ENCODE data around the gene MEGF11.

MEGF11 gene

DNA sequence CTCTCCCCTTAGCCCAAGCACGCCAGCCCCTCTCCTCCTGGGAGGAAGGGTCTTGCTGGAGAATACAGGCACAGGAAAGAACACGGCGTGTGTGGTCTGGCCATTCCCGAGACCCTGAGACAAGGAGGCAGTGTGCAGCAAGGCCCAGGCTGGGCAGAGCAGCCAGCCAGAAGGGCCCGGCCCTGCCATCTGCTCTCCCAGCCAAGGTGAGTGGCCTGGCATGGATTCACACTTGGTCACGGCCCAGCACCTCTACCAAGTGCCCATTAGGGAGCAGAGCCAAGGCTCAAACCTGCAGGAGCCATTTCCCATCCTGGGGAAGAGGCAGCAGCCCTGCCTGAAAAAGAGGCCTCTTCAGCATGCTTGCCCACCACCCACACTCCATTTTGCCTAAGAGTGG, 28.6 kb downstream of the MEGF11 start:
- no peak for DNase-seq (ENCODE audit: low read depth)
- no peak for TF ChIP-seq CTCF (conservative IDR thresholded peaks at IDR 0.05; ENCODE audit: low read depth, low read length)
- no peak overlapping the region for H3K4me3 ChIP-seq (ENCODE audit: low read length)

GRCh38 chr15:66222273-66223198, 31.0 kb downstream of the MEGF11 start:
- no peak overlapping the region for H3K4me3 ChIP-seq (ENCODE audit: low read length)
- no peak for TF ChIP-seq CTCF (conservative IDR thresholded peaks at IDR 0.05; ENCODE audit: low read depth, low read length)
- no peak for DNase-seq (ENCODE audit: low read depth)

- no peak overlapping the region for H3K4me3 ChIP-seq (ENCODE audit: low read length)
- TF ChIP-seq CTCF (conservative IDR thresholded peaks at IDR 0.05; ENCODE audit: low read depth, low read length) = no peak
- DNase-seq (ENCODE audit: low read depth) = no peak
Measured at GRCh38 chr15:66221126-66221525, 32.4 kb downstream of the MEGF11 start.

DNA sequence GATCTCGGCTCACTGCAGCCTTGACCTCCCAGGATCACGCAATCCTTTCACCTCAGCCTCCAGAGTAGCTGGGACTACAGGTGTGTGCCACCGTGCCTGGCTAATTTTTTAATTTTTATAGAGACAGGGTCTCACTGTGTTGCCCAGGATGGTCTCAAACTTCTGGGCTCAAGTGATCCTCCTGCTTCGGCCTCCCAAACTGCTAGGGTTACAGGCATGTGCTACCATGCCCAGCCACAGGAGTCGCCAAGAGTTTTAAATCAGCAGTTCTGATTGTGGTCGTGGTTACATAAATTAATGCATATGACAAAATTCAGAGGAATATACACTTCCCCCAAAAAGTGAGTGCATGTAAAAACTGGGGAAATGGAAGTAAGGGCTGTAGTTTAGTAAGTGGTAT, 32.9 kb downstream of the MEGF11 start:
- no peak for TF ChIP-seq CTCF (conservative IDR thresholded peaks at IDR 0.05; ENCODE audit: low read depth, low read length)
- no peak for DNase-seq (ENCODE audit: low read depth)
- H3K4me3 ChIP-seq (ENCODE audit: low read length) = no peak overlapping the region

GRCh38 chr15:66219339-66219738, 34.2 kb downstream of the MEGF11 start:
- no peak overlapping the region for H3K4me3 ChIP-seq (ENCODE audit: low read length)
- DNase-seq (ENCODE audit: low read depth) = no peak
- TF ChIP-seq CTCF (conservative IDR thresholded peaks at IDR 0.05; ENCODE audit: low read depth, low read length) = no peak

DNA sequence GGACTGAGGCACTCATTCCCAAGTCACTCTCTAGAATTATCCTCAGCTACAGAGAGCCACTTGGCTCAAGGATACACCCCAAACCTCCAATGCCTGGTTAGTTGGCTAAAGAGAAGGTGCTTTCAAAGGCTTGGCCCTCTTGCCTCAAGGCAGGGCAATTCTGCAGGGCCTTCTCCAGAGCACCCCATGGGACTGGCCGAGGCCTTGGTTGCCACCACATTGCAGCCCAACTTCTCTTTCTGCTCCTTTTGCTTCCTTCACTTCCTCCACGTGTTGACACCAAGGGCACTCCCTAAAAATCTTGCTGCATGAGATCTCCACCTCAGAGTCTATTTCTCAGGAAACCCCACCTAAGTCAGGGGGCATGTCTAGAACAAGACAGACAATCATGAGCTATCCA, 36.7 kb downstream of the MEGF11 start:
- H3K4me3 ChIP-seq (ENCODE audit: low read length) = no peak overlapping the region
- no peak for DNase-seq (ENCODE audit: low read depth)
- no peak for TF ChIP-seq CTCF (conservative IDR thresholded peaks at IDR 0.05; ENCODE audit: low read depth, low read length)

GRCh38 chr15:66215811-66216210, 37.7 kb downstream of the MEGF11 start:
- no peak for DNase-seq (ENCODE audit: low read depth)
- H3K4me3 ChIP-seq (ENCODE audit: low read length) = no peak overlapping the region
- no peak for TF ChIP-seq CTCF (conservative IDR thresholded peaks at IDR 0.05; ENCODE audit: low read depth, low read length)

Data from retinal pigment epithelial cell (primary cell).